GM19238 (cell line): ENCODE results near the gene RAPGEF4.
"Not testable (repeated sequence)": the region's sequence is repeated elsewhere in the genome, so short reads cannot be mapped to it uniquely, and the experiment has no call there.

Source experiments
- DNase-seq: peaks from one replicate; pipeline ENCODE4 v3.0.0; 2011; ENCODE audit warnings: low spot score; ENCODE audit not compliant: insufficient read length

The RAPGEF4 gene

DNA sequence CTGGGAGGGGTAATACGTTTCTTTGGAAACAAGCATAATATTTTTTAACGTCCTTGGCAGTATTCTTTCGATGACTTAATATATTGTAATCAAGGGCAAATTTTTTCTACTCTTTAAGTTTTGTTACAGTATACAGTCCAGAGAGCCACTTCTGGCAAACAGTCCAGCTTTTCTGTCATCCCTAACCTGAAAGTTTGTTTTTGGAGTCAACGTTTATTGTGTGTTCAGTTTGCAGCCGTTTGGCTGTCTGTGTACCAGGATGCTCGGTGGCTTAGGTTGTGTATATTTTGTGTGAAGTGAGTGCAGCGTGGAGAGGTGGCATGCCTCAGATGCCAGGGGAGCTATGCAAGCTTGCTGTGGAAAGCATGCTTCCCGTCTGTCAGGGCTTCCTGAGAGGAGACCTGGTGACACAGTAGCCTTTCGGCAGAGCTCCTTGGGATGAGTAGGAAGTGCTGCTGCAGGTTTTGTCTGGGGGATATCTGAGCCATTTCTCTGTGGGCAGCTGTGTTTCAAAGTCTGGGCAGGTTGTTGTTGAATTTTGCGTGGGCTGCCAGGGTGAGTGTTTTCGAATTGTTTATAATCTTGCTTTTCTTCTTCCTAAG, 354.7 kb downstream of the RAPGEF4 start:
- no peak for DNase-seq

- no peak for DNase-seq
Observed at GRCh38 chr2:173090973-173091660, 355.5 kb downstream of the RAPGEF4 start.

DNA sequence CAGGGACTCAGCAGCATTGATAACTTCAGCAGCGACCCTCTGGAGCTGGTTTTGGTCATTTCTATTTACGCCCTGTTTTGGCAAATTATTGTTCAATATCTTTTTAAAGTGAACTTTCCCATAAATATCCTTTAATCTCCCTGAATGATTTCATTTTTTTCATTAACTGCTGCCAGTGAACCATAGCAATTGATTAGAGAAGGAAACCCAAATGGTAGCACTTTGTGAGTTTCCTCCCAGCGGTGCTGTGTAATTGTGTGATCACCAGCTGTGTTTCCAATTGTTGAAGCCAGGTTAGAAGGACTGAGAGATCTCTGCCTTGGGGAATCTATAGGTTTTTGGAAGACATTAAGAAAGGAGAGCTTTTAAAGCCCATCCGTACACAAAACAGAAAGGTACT, 356.3 kb downstream of the RAPGEF4 start:
- DNase-seq = no peak

GRCh38 chr2:173092844-173093402, 357.3 kb downstream of the RAPGEF4 start:
- no peak for DNase-seq

DNA sequence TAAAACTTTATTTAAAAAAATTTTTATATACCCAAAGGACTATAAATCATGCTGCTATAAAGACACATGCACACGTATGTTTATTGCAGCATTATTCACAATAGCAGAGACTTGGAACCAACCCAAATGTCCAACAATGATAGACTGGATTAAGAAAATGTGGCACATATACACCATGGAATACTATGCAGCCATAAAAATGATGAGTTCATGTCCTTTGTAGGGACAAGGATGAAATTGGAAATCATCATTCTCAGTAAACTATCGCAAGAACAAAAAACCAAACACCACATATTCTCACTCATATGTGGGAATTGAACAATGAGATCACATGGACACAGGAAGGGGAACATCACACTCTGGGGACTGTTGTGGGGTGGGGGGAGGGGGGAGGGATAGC, 358.0 kb downstream of the RAPGEF4 start:
- not testable (repeated sequence) for DNase-seq

GRCh38 chr2:173094731-173095130, 359.1 kb downstream of the RAPGEF4 start:
- DNase-seq = no peak

- no peak for DNase-seq
Observed at GRCh38 chr2:173095356-173095755, 359.7 kb downstream of the RAPGEF4 start.

GRCh38 chr2:173099271-173099670, 363.6 kb downstream of the RAPGEF4 start:
- no peak for DNase-seq

GRCh38 chr2:173099804-173100203, 364.2 kb downstream of the RAPGEF4 start:
- DNase-seq = no peak

GRCh38 chr2:173101687-173102086, 366.0 kb downstream of the RAPGEF4 start:
- no peak for DNase-seq
